Activated naive CD8-positive, alpha-beta T cell treated with anti-CD3 and anti-CD28 coated beads for 36 hours (primary cell): Measurements from ENCODE around the gene GRIN1. TPM values are rescaled to one million over a fixed set of nuclear protein-coding genes. Genes with fewer than 3 reads are reported as not detected.

Source experiments
- DNase-seq: peaks from one replicate; pipeline ENCODE4 v3.0.0; 2021
- H3K27ac Mint-ChIP-seq: one replicate; pipeline ENCODE4 v1.8.0; 2022; ENCODE audit warnings: mild to moderate bottlenecking, moderate library complexity, mixed read lengths
- H3K27me3 Mint-ChIP-seq: one replicate; pipeline ENCODE4 v1.8.0; 2022; ENCODE audit warnings: mild to moderate bottlenecking, mixed read lengths
- H3K36me3 Mint-ChIP-seq: one replicate; pipeline ENCODE4 v1.8.0; 2021; ENCODE audit warnings: mild to moderate bottlenecking, mixed read lengths
- H3K4me1 Mint-ChIP-seq: one replicate; pipeline ENCODE4 v1.8.0; 2021; ENCODE audit warnings: mixed read lengths
- H3K4me3 Mint-ChIP-seq: one replicate; pipeline ENCODE4 v1.8.0; 2022; ENCODE audit warnings: mild to moderate bottlenecking, moderate library complexity, mixed read lengths
- H3K9me3 Mint-ChIP-seq: one replicate; pipeline ENCODE4 v1.8.0; 2022; ENCODE audit warnings: mixed read lengths
- total RNA-seq, 2 experiments: library from RNA; stranded (reverse); gene quantifications; one replicate each; pipeline ENCODE4 v1.2.3, GENCODE V29; 2021

Gene GRIN1
- total RNA-seq, 2 experiments from 2014 or later = not detected

GRCh38 chr9:137182836-137183235, 43.9 kb downstream of the GRIN1 start:
- Mint-ChIP-seq H3K27ac (no peak overlapping the region), H3K4me3 (no peak overlapping the region), H3K36me3 (peaks cover 6% of the 10 kb centered on the region), H3K27me3 (no peaks in the 10 kb centered on the region), H3K4me1 (peaks cover 16% of the 10 kb centered on the region), H3K9me3 (no peaks in the 10 kb centered on the region)
- DNase-seq = no peak

- Mint-ChIP-seq H3K4me3 (no peak overlapping the region), H3K4me1 (peaks cover 16% of the 10 kb centered on the region), H3K27ac (no peak overlapping the region), H3K36me3 (peaks cover 8% of the 10 kb centered on the region), H3K9me3 (no peaks in the 10 kb centered on the region), H3K27me3 (no peaks in the 10 kb centered on the region)
- DNase-seq = no peak
Observed at GRCh38 chr9:137183980-137184595, 45.1 kb downstream of the GRIN1 start.

GRCh38 chr9:137184881-137185660, 46.1 kb downstream of the GRIN1 start:
- Mint-ChIP-seq H3K27me3 (no peaks in the 10 kb centered on the region), H3K36me3 (peaks cover 11% of the 10 kb centered on the region), H3K27ac (no peak overlapping the region), H3K4me1 (peaks cover 20% of the 10 kb centered on the region), H3K9me3 (no peaks in the 10 kb centered on the region), H3K4me3 (no peak overlapping the region)
- no peak for DNase-seq

GRCh38 chr9:137185921-137186320, 47.0 kb downstream of the GRIN1 start:
- Mint-ChIP-seq H3K4me3 (no peak overlapping the region), H3K36me3 (peaks cover 11% of the 10 kb centered on the region), H3K27me3 (no peaks in the 10 kb centered on the region), H3K4me1 (peaks cover 23% of the 10 kb centered on the region), H3K9me3 (no peaks in the 10 kb centered on the region), H3K27ac (no peak overlapping the region)
- DNase-seq = no peak

- H3K36me3 Mint-ChIP-seq = peaks cover 11% of the 10 kb centered on the region
- peaks cover 25% of the 10 kb centered on the region for H3K4me1 Mint-ChIP-seq
- H3K4me3 Mint-ChIP-seq = peak overlapping the region; percentile 92
- no peaks in the 10 kb centered on the region for H3K9me3 Mint-ChIP-seq
- H3K27me3 Mint-ChIP-seq = no peaks in the 10 kb centered on the region
- no peak for DNase-seq
- no peak overlapping the region for H3K27ac Mint-ChIP-seq
Observed at GRCh38 chr9:137186385-137186784, 47.4 kb downstream of the GRIN1 start.

- H3K9me3 Mint-ChIP-seq = no peaks in the 10 kb centered on the region
Observed at GRCh38 chr9:137187386-137187785, 48.4 kb downstream of the GRIN1 start.

GRCh38 chr9:137188086-137188489, 49.1 kb downstream of the GRIN1 start:
- Mint-ChIP-seq H3K27me3 (no peaks in the 10 kb centered on the region), H3K4me1 (peaks cover 25% of the 10 kb centered on the region), H3K9me3 (no peaks in the 10 kb centered on the region), H3K36me3 (peaks cover 8% of the 10 kb centered on the region), H3K27ac (peak overlapping the region; percentile 87), H3K4me3 (peak overlapping the region; percentile 92)
- DNase-seq = no peak

More at GRCh38 chr9:137187386-137187785, 48.4 kb downstream of the GRIN1 start:
- peaks cover 8% of the 10 kb centered on the region for H3K36me3 Mint-ChIP-seq
- no peak for DNase-seq
- H3K4me3 Mint-ChIP-seq = peak overlapping the region; percentile 92
- H3K4me1 Mint-ChIP-seq = peaks cover 25% of the 10 kb centered on the region
- H3K27ac Mint-ChIP-seq = peak overlapping the region; percentile 87
- H3K27me3 Mint-ChIP-seq = no peaks in the 10 kb centered on the region

- Mint-ChIP-seq H3K36me3 (peaks cover 8% of the 10 kb centered on the region), H3K27ac (peak within 1 kb of the TSS; percentile 87), H3K4me1 (peaks cover 25% of the 10 kb centered on the region), H3K27me3 (no peaks in the 10 kb centered on the region), H3K9me3 (no peaks in the 10 kb centered on the region), H3K4me3 (peak within 1 kb of the TSS; percentile 96)
- DNase-seq = peak; percentile 96
Observed at GRCh38 chr9:137188490-137189296, 49.7 kb downstream of the GRIN1 start, which contains the start of the genes ANAPC2 and SSNA1. ANAPC2 (minus strand) TSS chr9:137188560; CDS start chr9:137188532, 28 bp downstream. SSNA1 (plus strand) TSS chr9:137188676; CDS start chr9:137188727, 51 bp downstream.

- H3K9me3 Mint-ChIP-seq = no peaks in the 10 kb centered on the region
- no peak for DNase-seq
- peaks cover 22% of the 10 kb centered on the region for H3K4me1 Mint-ChIP-seq
- peak overlapping the region; percentile 87 for H3K27ac Mint-ChIP-seq
- H3K36me3 Mint-ChIP-seq = peaks cover 8% of the 10 kb centered on the region
- H3K4me3 Mint-ChIP-seq = peak overlapping the region; percentile 96
- no peaks in the 10 kb centered on the region for H3K27me3 Mint-ChIP-seq
Observed at GRCh38 chr9:137189297-137190295, 50.6 kb downstream of the GRIN1 start.

- no peak for DNase-seq
- H3K27me3 Mint-ChIP-seq = no peaks in the 10 kb centered on the region
- H3K27ac Mint-ChIP-seq = no peak overlapping the region
- H3K4me1 Mint-ChIP-seq = peaks cover 22% of the 10 kb centered on the region
- H3K4me3 Mint-ChIP-seq = peak overlapping the region; percentile 65
- H3K36me3 Mint-ChIP-seq = peaks cover 8% of the 10 kb centered on the region
- no peaks in the 10 kb centered on the region for H3K9me3 Mint-ChIP-seq
Observed at GRCh38 chr9:137190315-137190856, 51.4 kb downstream of the GRIN1 start.

GRCh38 chr9:137191245-137191644, 52.3 kb downstream of the GRIN1 start:
- peaks cover 8% of the 10 kb centered on the region for H3K36me3 Mint-ChIP-seq
- H3K27me3 Mint-ChIP-seq = no peaks in the 10 kb centered on the region
- DNase-seq = no peak
- peaks cover 22% of the 10 kb centered on the region for H3K4me1 Mint-ChIP-seq
- H3K9me3 Mint-ChIP-seq = no peaks in the 10 kb centered on the region
- no peak overlapping the region for H3K27ac Mint-ChIP-seq
- no peak overlapping the region for H3K4me3 Mint-ChIP-seq

- Mint-ChIP-seq H3K4me1 (peaks cover 19% of the 10 kb centered on the region), H3K9me3 (no peaks in the 10 kb centered on the region), H3K4me3 (no peak overlapping the region), H3K27ac (no peak overlapping the region), H3K27me3 (no peaks in the 10 kb centered on the region), H3K36me3 (peaks cover 8% of the 10 kb centered on the region)
- DNase-seq = no peak
Observed at GRCh38 chr9:137191691-137192447, 52.9 kb downstream of the GRIN1 start.

- no peaks in the 10 kb centered on the region for H3K9me3 Mint-ChIP-seq
- DNase-seq = no peak
- peaks cover 8% of the 10 kb centered on the region for H3K36me3 Mint-ChIP-seq
- no peaks in the 10 kb centered on the region for H3K27me3 Mint-ChIP-seq
- H3K4me1 Mint-ChIP-seq = peaks cover 15% of the 10 kb centered on the region
- H3K4me3 Mint-ChIP-seq = no peak overlapping the region
- no peak overlapping the region for H3K27ac Mint-ChIP-seq
Observed at GRCh38 chr9:137192448-137192780, 53.5 kb downstream of the GRIN1 start.
